ENCODE results near the gene CSRP3. TPM values are rescaled to one million over a fixed set of nuclear protein-coding genes. Genes with fewer than 3 reads are reported as not detected.
"Not testable (repeated sequence)": the region's sequence is repeated elsewhere in the genome, so short reads cannot be mapped to it uniquely, and the experiment has no call there.

CSRP3 gene
- total RNA-seq, 3 donors from 2014 or later = not detected

GRCh38 chr11:19161651-19162050 is 40.1 kb downstream of the CSRP3 start:
- Histone ChIP-seq H3K4me3 (no peak overlapping the region), H3K36me3 (no peaks in the 10 kb centered on the region), H3K9me3 (no peaks in the 10 kb centered on the region), H3K27me3 (no peaks in the 10 kb centered on the region), H3K27ac (no peak overlapping the region), H3K4me1 (no peaks in the 10 kb centered on the region)
- TF ChIP-seq, protein P1, sequence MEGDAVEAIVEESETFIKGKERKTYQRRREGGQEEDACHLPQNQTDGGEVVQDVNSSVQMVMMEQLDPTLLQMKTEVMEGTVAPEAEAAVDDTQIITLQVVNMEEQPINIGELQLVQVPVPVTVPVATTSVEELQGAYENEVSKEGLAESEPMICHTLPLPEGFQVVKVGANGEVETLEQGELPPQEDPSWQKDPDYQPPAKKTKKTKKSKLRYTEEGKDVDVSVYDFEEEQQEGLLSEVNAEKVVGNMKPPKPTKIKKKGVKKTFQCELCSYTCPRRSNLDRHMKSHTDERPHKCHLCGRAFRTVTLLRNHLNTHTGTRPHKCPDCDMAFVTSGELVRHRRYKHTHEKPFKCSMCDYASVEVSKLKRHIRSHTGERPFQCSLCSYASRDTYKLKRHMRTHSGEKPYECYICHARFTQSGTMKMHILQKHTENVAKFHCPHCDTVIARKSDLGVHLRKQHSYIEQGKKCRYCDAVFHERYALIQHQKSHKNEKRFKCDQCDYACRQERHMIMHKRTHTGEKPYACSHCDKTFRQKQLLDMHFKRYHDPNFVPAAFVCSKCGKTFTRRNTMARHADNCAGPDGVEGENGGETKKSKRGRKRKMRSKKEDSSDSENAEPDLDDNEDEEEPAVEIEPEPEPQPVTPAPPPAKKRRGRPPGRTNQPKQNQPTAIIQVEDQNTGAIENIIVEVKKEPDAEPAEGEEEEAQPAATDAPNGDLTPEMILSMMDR (IDR thresholded peaks at IDR 0.05) = no peak
- TF ChIP-seq POLR2A (IDR thresholded peaks at IDR 0.05) (no peak), POLR2AphosphoS5 (IDR thresholded peaks at IDR 0.05) (no peak)
- intact Hi-C loops (cut with DNase I; ENCODE audit: low total_unique reads) = no loop called here
- DNase-seq (ENCODE audit: low spot score in 2 of 2) = no peak

GRCh38 chr11:19160847-19161246 is 40.9 kb downstream of the CSRP3 start:
- Histone ChIP-seq H3K36me3 (no peaks in the 10 kb centered on the region), H3K4me1 (no peaks in the 10 kb centered on the region), H3K9me3 (no peaks in the 10 kb centered on the region), H3K27ac (no peak overlapping the region), H3K4me3 (no peak overlapping the region), H3K27me3 (no peaks in the 10 kb centered on the region)
- intact Hi-C loops (cut with DNase I; ENCODE audit: low total_unique reads) = no loop called here
- TF ChIP-seq POLR2A (IDR thresholded peaks at IDR 0.05) = no peak
- TF ChIP-seq, protein P1 (IDR thresholded peaks at IDR 0.05) = no peak
- TF ChIP-seq POLR2AphosphoS5 (IDR thresholded peaks at IDR 0.05) = no peak
- no peak for DNase-seq (ENCODE audit: low spot score in 2 of 2)

GRCh38 chr11:19156892-19157291 is 44.9 kb downstream of the CSRP3 start:
- H3K27ac ChIP-seq = no peak overlapping the region

GRCh38 chr11:19145319-19145718 is 56.5 kb downstream of the CSRP3 start:
- no peak for TF ChIP-seq POLR2A (IDR thresholded peaks at IDR 0.05)
- TF ChIP-seq POLR2AphosphoS5 (IDR thresholded peaks at IDR 0.05) = no peak
- TF ChIP-seq, protein P1 (IDR thresholded peaks at IDR 0.05) = no peak
- H3K4me3 ChIP-seq = no peak overlapping the region
- H3K4me1 ChIP-seq = no peaks in the 10 kb centered on the region

More at GRCh38 chr11:19156892-19157291, 44.9 kb downstream of the CSRP3 start:
- no peaks in the 10 kb centered on the region for H3K36me3 ChIP-seq
- H3K4me3 ChIP-seq = no peak overlapping the region
- no peaks in the 10 kb centered on the region for H3K9me3 ChIP-seq
- intact Hi-C loops (cut with DNase I; ENCODE audit: low total_unique reads) = no loop called here
- no peak for DNase-seq (ENCODE audit: low spot score in 2 of 2)
- no peaks in the 10 kb centered on the region for H3K4me1 ChIP-seq
- H3K27me3 ChIP-seq = no peaks in the 10 kb centered on the region
- no peak for TF ChIP-seq POLR2AphosphoS5 (IDR thresholded peaks at IDR 0.05)

DNA sequence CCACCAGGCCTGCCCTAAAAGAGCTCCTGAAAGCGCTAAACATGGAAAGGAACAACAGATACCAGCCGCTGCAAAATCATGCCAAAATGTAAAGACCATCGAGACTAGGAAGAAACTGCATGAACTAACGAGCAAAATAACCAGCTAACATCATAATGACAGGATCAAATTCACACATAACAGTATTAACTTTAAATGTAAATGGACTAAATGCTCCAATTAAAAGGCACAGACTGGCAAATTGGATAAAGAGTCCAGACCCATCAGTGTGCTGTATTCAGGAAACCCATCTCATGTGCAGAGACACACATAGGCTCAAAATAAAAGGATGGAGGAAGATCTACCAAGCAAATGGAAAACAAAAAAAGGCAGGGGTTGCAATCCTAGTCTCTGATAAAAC is 64.9 kb downstream of the CSRP3 start:
- DNase-seq (ENCODE audit: low spot score in 2 of 2); H3K36me3 ChIP-seq; H3K27me3 ChIP-seq; H3K27ac ChIP-seq; H3K4me3 ChIP-seq; H3K9me3 ChIP-seq; intact Hi-C loops (cut with DNase I; ENCODE audit: low total_unique reads); H3K4me1 ChIP-seq: not testable (repeated sequence)

More at GRCh38 chr11:19145319-19145718, 56.5 kb downstream of the CSRP3 start:
- DNase-seq (ENCODE audit: low spot score in 2 of 2) = no peak
- intact Hi-C loops (cut with DNase I; ENCODE audit: low total_unique reads) = no loop called here
- Histone ChIP-seq H3K27me3 (no peaks in the 10 kb centered on the region), H3K36me3 (peaks cover 4% of the 10 kb centered on the region), H3K27ac (no peak overlapping the region), H3K9me3 (no peaks in the 10 kb centered on the region)

DNA sequence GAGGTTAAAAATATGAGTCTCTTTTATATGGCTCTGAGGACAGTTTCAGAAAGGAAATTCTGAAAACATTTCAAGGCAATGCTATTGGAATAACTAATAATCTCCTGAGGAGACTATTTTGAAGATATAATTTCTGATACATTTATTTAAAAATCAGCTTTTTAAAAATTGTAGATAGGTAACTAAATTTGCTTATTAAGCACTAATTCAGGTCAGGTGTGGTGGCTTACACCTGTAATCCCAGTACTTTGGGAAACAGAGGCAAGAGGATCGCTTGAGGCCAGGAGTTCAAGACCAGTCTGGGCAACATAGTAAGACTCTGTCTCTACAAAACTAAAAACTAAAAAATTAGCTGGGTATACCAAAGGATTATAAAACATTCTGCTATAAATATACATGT is 67.8 kb downstream of the CSRP3 start:
- H3K27me3 ChIP-seq = no peaks in the 10 kb centered on the region
- TF ChIP-seq POLR2A (IDR thresholded peaks at IDR 0.05) = no peak
- no peak overlapping the region for H3K27ac ChIP-seq
- intact Hi-C loops (cut with DNase I; ENCODE audit: low total_unique reads) = no loop called here
- H3K36me3 ChIP-seq = no peaks in the 10 kb centered on the region
- H3K9me3 ChIP-seq = peaks cover 0 to 3% of the 10 kb centered on the region in 2 donors
- no peak overlapping the region for H3K4me3 ChIP-seq
- no peaks in the 10 kb centered on the region for H3K4me1 ChIP-seq
- DNase-seq (ENCODE audit: low spot score in 2 of 2) = no peak

Other genes with a start within 250 kb of the CSRP3 start
- 1 to 10 TPM in 1 of 3 donors, not detected in 2; 1.4 TPM for gene MRGPRX2, start 141.3 kb downstream of the CSRP3 start, total RNA-seq
- gene ZDHHC13, start 84.8 kb downstream of the CSRP3 start, total RNA-seq = 10 to 100 TPM in 2 of 3 donors, 1 to 10 TPM in 1; 6.9 to 30.0 (median 22.0) TPM
- under 1 TPM in 1 of 3 donors, not detected in 2; 0.64 TPM for gene E2F8, start 39.0 kb upstream of the CSRP3 start, total RNA-seq